KMS-11 (cell line): ENCODE measurements around the gene KAZN.

Source experiments
- H2AFZ ChIP-seq: fragments of 200-600 bp; sonication (generic); 2 replicates; pipeline ENCODE4 v1.6.1; 2016; ENCODE audit warnings: antibody characterized with exemption, mixed run types, low read depth
- H3K27ac ChIP-seq: fragments of 200-600 bp; sonication (generic); 2 replicates; pipeline ENCODE4 v1.6.1; 2016; ENCODE audit warnings: mild to moderate bottlenecking, mixed run types
- H3K27me3 ChIP-seq: fragments of 200-600 bp; sonication (generic); 2 replicates; pipeline ENCODE4 v1.6.1; 2017; ENCODE audit warnings: mild to moderate bottlenecking, low read depth, mixed run types, moderate library complexity; ENCODE audit not compliant: insufficient read depth
- H3K36me3 ChIP-seq: fragments of 200-600 bp; sonication (generic); 2 replicates; pipeline ENCODE4 v1.6.1; 2017; ENCODE audit warnings: mild to moderate bottlenecking, mixed run types; ENCODE audit not compliant: insufficient read depth
- H3K4me1 ChIP-seq: fragments of 200-600 bp; sonication (generic); 2 replicates; pipeline ENCODE4 v1.6.1; 2016; ENCODE audit warnings: mild to moderate bottlenecking, low read depth, mixed run types; ENCODE audit not compliant: poor library complexity, severe bottlenecking
- H3K4me2 ChIP-seq: fragments of 200-600 bp; sonication (generic); 2 replicates; pipeline ENCODE4 v1.7.0; 2016; ENCODE audit warnings: mild to moderate bottlenecking, mixed run types
- H3K4me3 ChIP-seq: fragments of 200-600 bp; sonication (generic); IDR thresholded peaks from 2 replicates; pipeline ENCODE4 v1.6.1; 2017; ENCODE audit warnings: low read depth, low read length, mixed read lengths; ENCODE audit not compliant: insufficient read depth
- H3K79me2 ChIP-seq: fragments of 200-600 bp; sonication (generic); 2 replicates; pipeline ENCODE4 v1.6.1; 2016; ENCODE audit warnings: low read depth, mixed run types; ENCODE audit not compliant: insufficient read depth
- H3K9ac ChIP-seq: fragments of 200-600 bp; sonication (generic); 2 replicates; pipeline ENCODE4 v1.6.1; 2016; ENCODE audit warnings: mild to moderate bottlenecking, mixed run types
- H4K20me1 ChIP-seq: fragments of 200-600 bp; sonication (generic); 2 replicates; pipeline ENCODE4 v1.6.1; 2016; ENCODE audit warnings: mild to moderate bottlenecking, mixed run types; ENCODE audit not compliant: insufficient read depth
- TF ChIP-seq, protein P1 (sequence below): fragments of 200-600 bp; sonication (generic); conservative IDR thresholded peaks from 2 replicates; pipeline ENCODE4 v1.6.1; 2017; ENCODE audit warnings: low read depth, mild to moderate bottlenecking, antibody characterized with exemption, low read length, moderate library complexity, mixed read lengths

Gene KAZN

DNA sequence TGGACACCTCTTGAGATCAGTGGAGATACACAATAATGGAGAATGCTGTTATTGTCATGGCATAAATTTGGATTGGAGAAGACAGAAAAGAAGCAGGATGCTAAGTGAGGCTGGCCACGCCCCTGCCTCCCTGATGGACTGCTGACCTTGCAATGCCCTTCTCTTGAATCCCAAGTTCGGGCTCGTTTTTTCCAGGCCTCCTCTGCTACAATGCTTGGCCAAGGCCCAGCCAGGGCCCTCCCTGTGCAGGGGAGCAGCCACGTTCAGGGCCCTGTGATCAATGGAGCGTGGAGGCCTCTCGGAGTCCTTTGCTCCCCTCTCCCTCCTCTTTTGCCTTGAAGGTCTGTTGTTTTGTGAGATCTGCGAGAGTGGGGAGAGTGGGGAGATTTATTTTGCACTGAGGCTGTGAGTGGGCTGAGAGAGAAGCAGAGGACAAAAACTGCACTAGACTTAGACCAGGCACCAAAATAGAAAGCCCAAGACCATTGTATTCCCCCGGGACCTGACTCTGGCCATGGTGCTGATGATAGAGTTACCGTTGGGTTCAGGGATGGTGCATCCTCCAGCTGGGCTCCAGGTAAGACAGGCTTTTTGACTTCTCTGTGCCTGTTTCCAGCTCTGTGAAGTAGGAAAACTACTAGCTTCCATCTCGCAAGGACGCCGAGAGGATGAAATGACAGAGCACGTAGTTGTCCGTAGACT lies 268.6 kb downstream of the KAZN start:
- Histone ChIP-seq H4K20me1 (no peaks in the 10 kb centered on the region), H3K4me1 (no peaks in the 10 kb centered on the region), H3K4me3 (no peak overlapping the region), H3K36me3 (no peaks in the 10 kb centered on the region), H3K27me3 (no peaks in the 10 kb centered on the region; the same call in 1 of the 2 replicates), H3K27ac (no peak overlapping the region), H3K4me2 (no peak overlapping the region), H2AFZ (no peak overlapping the region), H3K9ac (no peak overlapping the region), H3K79me2 (no peaks in the 10 kb centered on the region)
- TF ChIP-seq, protein P1, sequence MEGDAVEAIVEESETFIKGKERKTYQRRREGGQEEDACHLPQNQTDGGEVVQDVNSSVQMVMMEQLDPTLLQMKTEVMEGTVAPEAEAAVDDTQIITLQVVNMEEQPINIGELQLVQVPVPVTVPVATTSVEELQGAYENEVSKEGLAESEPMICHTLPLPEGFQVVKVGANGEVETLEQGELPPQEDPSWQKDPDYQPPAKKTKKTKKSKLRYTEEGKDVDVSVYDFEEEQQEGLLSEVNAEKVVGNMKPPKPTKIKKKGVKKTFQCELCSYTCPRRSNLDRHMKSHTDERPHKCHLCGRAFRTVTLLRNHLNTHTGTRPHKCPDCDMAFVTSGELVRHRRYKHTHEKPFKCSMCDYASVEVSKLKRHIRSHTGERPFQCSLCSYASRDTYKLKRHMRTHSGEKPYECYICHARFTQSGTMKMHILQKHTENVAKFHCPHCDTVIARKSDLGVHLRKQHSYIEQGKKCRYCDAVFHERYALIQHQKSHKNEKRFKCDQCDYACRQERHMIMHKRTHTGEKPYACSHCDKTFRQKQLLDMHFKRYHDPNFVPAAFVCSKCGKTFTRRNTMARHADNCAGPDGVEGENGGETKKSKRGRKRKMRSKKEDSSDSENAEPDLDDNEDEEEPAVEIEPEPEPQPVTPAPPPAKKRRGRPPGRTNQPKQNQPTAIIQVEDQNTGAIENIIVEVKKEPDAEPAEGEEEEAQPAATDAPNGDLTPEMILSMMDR: no peak

GRCh38 chr1:14869187-14869586 lies 270.7 kb downstream of the KAZN start:
- no peak overlapping the region for H3K4me3 ChIP-seq
- H3K4me2 ChIP-seq: no peak overlapping the region
- no peak overlapping the region for H3K27ac ChIP-seq
- TF ChIP-seq, protein P1: no peak
- no peaks in the 10 kb centered on the region for H3K79me2 ChIP-seq
- no peak overlapping the region for H2AFZ ChIP-seq
- H4K20me1 ChIP-seq: no peaks in the 10 kb centered on the region
- peaks cover 2% of the 10 kb centered on the region; the same call in 1 of the 2 replicates for H3K27me3 ChIP-seq
- H3K9ac ChIP-seq: no peak overlapping the region
- no peaks in the 10 kb centered on the region for H3K36me3 ChIP-seq
- no peaks in the 10 kb centered on the region for H3K4me1 ChIP-seq

- Histone ChIP-seq H3K9ac (no peak overlapping the region), H3K36me3 (no peaks in the 10 kb centered on the region), H3K79me2 (no peaks in the 10 kb centered on the region), H4K20me1 (no peaks in the 10 kb centered on the region), H3K4me2 (no peak overlapping the region), H2AFZ (no peak overlapping the region), H3K27me3 (0 out of 2 replicates have a peak, but pooled peaks cover 2% of the 10 kb centered on the region), H3K4me1 (no peaks in the 10 kb centered on the region), H3K27ac (no peak overlapping the region), H3K4me3 (no peak overlapping the region)
- TF ChIP-seq, protein P1: no peak
These were observed 272.9 kb downstream of the KAZN start for GRCh38 chr1:14871218-14871970.

- 0 out of 2 replicates have a peak, but pooled peaks cover 2% of the 10 kb centered on the region for H3K27me3 ChIP-seq
- no peak overlapping the region for H3K27ac ChIP-seq
These were observed 274.3 kb downstream of the KAZN start for GRCh38 chr1:14872762-14873161.

More at GRCh38 chr1:14872762-14873161, 274.3 kb downstream of the KAZN start:
- no peaks in the 10 kb centered on the region for H3K79me2 ChIP-seq
- H3K4me2 ChIP-seq: no peak overlapping the region
- no peak overlapping the region for H2AFZ ChIP-seq
- TF ChIP-seq, protein P1: no peak
- H3K36me3 ChIP-seq: no peaks in the 10 kb centered on the region
- H3K9ac ChIP-seq: no peak overlapping the region
- H3K4me1 ChIP-seq: no peaks in the 10 kb centered on the region
- H3K4me3 ChIP-seq: no peak overlapping the region
- no peaks in the 10 kb centered on the region for H4K20me1 ChIP-seq
